OCI-LY1 (cell line): ENCODE results near the gene HMG20A.

Source experiments
- CTCF ChIP-seq: fragments of 200-600 bp; sonication (generic), shearing (Covaris generic); IDR thresholded peaks from 2 replicates; pipeline ENCODE4 v1.5.1; 2017; ENCODE audit warnings: mild to moderate bottlenecking, antibody characterized with exemption, low read length, moderate library complexity, mixed read lengths
- EZH2 ChIP-seq: fragments of 200-600 bp; sonication (generic), shearing (Covaris generic); IDR thresholded peaks from 2 replicates; pipeline ENCODE4 v1.8.0; 2017; ENCODE audit warnings: borderline replicate concordance, mixed run types, mild to moderate bottlenecking, antibody characterized with exemption, low read length, moderate library complexity, mixed read lengths

GRCh38 chr15:77416148-77416455 lies 4.6 kb upstream of the HMG20A start:
- TF ChIP-seq CTCF (no peak), EZH2 (no peak)
